IMR-90 (cell line): ENCODE measurements around the gene GRIFIN. TPM values are rescaled to one million over a fixed set of nuclear protein-coding genes. Genes with fewer than 3 reads are reported as not detected.

Experiments
- ATAC-seq: fragments of 200-7000 bp; cut with Tn5 transposase; 2 replicates; pipeline ENCODE4 v1.9.1; 2020; ENCODE audit warnings: low read depth, mild to moderate bottlenecking, moderate library complexity
- BruUV-seq: library from RNA; stranded (reverse); fragments of 400-500 nt; replicated peaks from 2 replicates; lab custom pipeline; 2021; lab: Mats Ljungman, UMichigan
- CTCF ChIA-PET: fragments of 300-600 bp; formaldehyde crosslinking; extraction: SDS; loops from one replicate; lab custom pipeline; 2021; ENCODE audit warnings: antibody characterized with exemption; lab: Yijun Ruan, JAX
- POLR2A ChIA-PET: fragments of 300-600 bp; sonication (Branson Sonifier 250); formaldehyde crosslinking; loops from one replicate; lab custom pipeline; 2022; ENCODE audit warnings: antibody characterized with exemption; ENCODE audit not compliant: unreplicated experiment; lab: Charles Lee
- DNase-seq: peaks from one replicate; pipeline ENCODE4 v3.0.0; 2013
- H2AFZ ChIP-seq: replicated peaks from 2 replicates; pipeline ENCODE3; 2013; ENCODE audit warnings: low read length, mild to moderate bottlenecking; ENCODE audit not compliant: poor library complexity
- H2AK5ac ChIP-seq: 2 replicates; pipeline ENCODE4 v1.6.1; 2013; ENCODE audit warnings: low read depth, low read length, inconsistent platforms
- H2AK9ac ChIP-seq: replicated peaks from 2 replicates; pipeline ENCODE3; 2013; ENCODE audit warnings: mild to moderate bottlenecking, low read depth, low read length, moderate library complexity; ENCODE audit not compliant: poor library complexity
- H2BK120ac ChIP-seq: 2 replicates; pipeline ENCODE4 v1.6.1; 2013; ENCODE audit warnings: low read depth, low read length, inconsistent platforms
- H2BK15ac ChIP-seq: 3 replicates; pipeline ENCODE4 v1.6.1; 2013; ENCODE audit warnings: low read depth, low read length, inconsistent platforms
- H2BK20ac ChIP-seq: 2 replicates; pipeline ENCODE4 v1.6.1; 2013; ENCODE audit warnings: low read depth, mild to moderate bottlenecking, inconsistent platforms, low read length, moderate library complexity
- H2BK5ac ChIP-seq: 2 replicates; pipeline ENCODE4 v1.6.1; 2013; ENCODE audit warnings: mild to moderate bottlenecking, low read depth, low read length, inconsistent platforms; ENCODE audit not compliant: poor library complexity, severe bottlenecking
- H3K14ac ChIP-seq: replicated peaks from 2 replicates; pipeline ENCODE4 v1.6.1; 2013; ENCODE audit warnings: low read depth, low read length, inconsistent platforms
- H3K18ac ChIP-seq: 2 replicates; pipeline ENCODE4 v1.6.1; 2013; ENCODE audit warnings: low read depth, low read length, control low read depth
- H3K23ac ChIP-seq: 2 replicates; pipeline ENCODE4 v1.6.1; 2013; ENCODE audit warnings: low read depth, low read length, inconsistent platforms
- H3K27ac ChIP-seq: 2 replicates; pipeline ENCODE4 v1.5.1; 2013; ENCODE audit warnings: mild to moderate bottlenecking, control low read depth, low read length; ENCODE audit not compliant: insufficient read depth
- H3K27me3 ChIP-seq: 2 replicates; pipeline ENCODE4 v1.6.1; 2013; ENCODE audit warnings: low read length; ENCODE audit not compliant: control insufficient read depth, insufficient read depth
- H3K36me3 ChIP-seq: 2 replicates; pipeline ENCODE4 v1.6.1; 2013; ENCODE audit warnings: low read length, mixed read lengths; ENCODE audit not compliant: control insufficient read depth, insufficient read depth
- H3K4ac ChIP-seq: 2 replicates; pipeline ENCODE4 v1.6.1; 2013; ENCODE audit warnings: low read depth, low read length, inconsistent platforms
- H3K4me1 ChIP-seq: 2 replicates; pipeline ENCODE4 v1.6.1; 2013; ENCODE audit warnings: low read length, mixed read lengths; ENCODE audit not compliant: control insufficient read depth, insufficient read depth
- H3K4me2 ChIP-seq: 2 replicates; pipeline ENCODE4 v1.6.1; 2013; ENCODE audit warnings: low read depth, mild to moderate bottlenecking, control low read depth, low read length, moderate library complexity
- H3K4me3 ChIP-seq: 2 replicates; pipeline ENCODE4 v1.5.1; 2013; ENCODE audit warnings: low read depth, mild to moderate bottlenecking, control low read depth, low read length, moderate library complexity; ENCODE audit not compliant: insufficient read depth
- H3K56ac ChIP-seq: 2 replicates; pipeline ENCODE4 v1.6.1; 2013; ENCODE audit warnings: low read length, inconsistent platforms; ENCODE audit not compliant: insufficient read depth; ENCODE audit errors: extremely low read depth
- H3K79me1 ChIP-seq, 2 experiments: 2 replicates each; pipeline ENCODE4 v1.6.1; 2013; ENCODE audit warnings: low read length in 2 of 2, inconsistent platforms in 1 of 2, low read depth in 1 of 2
- H3K9ac ChIP-seq: 2 replicates; pipeline ENCODE4 v1.6.1; 2013; ENCODE audit warnings: low read depth, low read length, control low read depth
- H3K9me1 ChIP-seq: 2 replicates; pipeline ENCODE4 v1.6.1; 2013; ENCODE audit warnings: low read length, inconsistent platforms; ENCODE audit not compliant: insufficient read depth
- H3K9me3 ChIP-seq: 2 replicates; pipeline ENCODE4 v1.6.1; 2013; ENCODE audit warnings: low read length; ENCODE audit not compliant: control insufficient read depth, insufficient read depth
- H4K20me1 ChIP-seq: 2 replicates; pipeline ENCODE4 v1.6.1; 2013; ENCODE audit warnings: low read length, inconsistent platforms; ENCODE audit not compliant: insufficient read depth
- H4K5ac ChIP-seq: 2 replicates; pipeline ENCODE4 v1.6.1; 2013; ENCODE audit warnings: mild to moderate bottlenecking, low read depth, low read length, control low read depth
- H4K8ac ChIP-seq, 2 experiments: 2 replicates each; pipeline ENCODE4 v1.6.1; 2013; ENCODE audit warnings: low read depth in 2 of 2, low read length in 2 of 2, control low read depth in 1 of 2, inconsistent platforms in 1 of 2
- H4K91ac ChIP-seq: 2 replicates; pipeline ENCODE4 v1.6.1; 2013; ENCODE audit warnings: low read depth, low read length, inconsistent platforms; ENCODE audit not compliant: insufficient read depth
- BHLHE40 ChIP-seq: fragments of 150-350 bp; IDR thresholded peaks from 2 replicates; pipeline ENCODE4 v1.6.1; 2016; ENCODE audit warnings: mild to moderate bottlenecking, low read depth, low read length
- MXI1 ChIP-seq: IDR thresholded peaks from 2 replicates; pipeline ENCODE4 v1.6.1; 2012; ENCODE audit warnings: low read depth, mild to moderate bottlenecking, low read length, moderate library complexity, borderline replicate concordance
- POLR2A ChIP-seq: IDR thresholded peaks from 2 replicates; pipeline ENCODE4 v1.6.1; 2012; ENCODE audit warnings: mild to moderate bottlenecking, low read depth, low read length
- RAD21 ChIP-seq: IDR thresholded peaks from 2 replicates; pipeline ENCODE4 v1.6.1; 2012; ENCODE audit warnings: low read length, improper control_type of control experiment
- RFX5 ChIP-seq: IDR thresholded peaks from 2 replicates; pipeline ENCODE4 v1.8.0; 2012; ENCODE audit warnings: low read depth, mild to moderate bottlenecking, low read length, moderate library complexity
- SMC3 ChIP-seq: fragments of 150-350 bp; IDR thresholded peaks from 2 replicates; pipeline ENCODE4 v1.6.1; 2016; ENCODE audit warnings: low read depth, mild to moderate bottlenecking, antibody characterized with exemption, low read length, moderate library complexity
- WGBS, 2 experiments: methylation state at CpG; one replicate each; pipeline versions ENCODE4 v1.1.5 to v1.1.7; 2013; ENCODE audit warnings: missing lambda C conversion rate in 2 of 2; ENCODE audit not compliant: insufficient read length in 1 of 2; ENCODE audit errors: extremely low coverage in 2 of 2; 5-methylcytosine and 5-hydroxymethylcytosine counted together
- dilution Hi-C: fragments of 300-500 bp; cut with HindIII; formaldehyde crosslinking; loops from one replicate; pipeline ENCODE4 v1.14.3; 2018; ENCODE audit warnings: low sequenced_read_pairs; ENCODE audit not compliant: unreplicated experiment
- in situ Hi-C: fragments of 300-500 bp; cut with MboI; formaldehyde crosslinking; loops from 3 replicates; pipeline ENCODE4 v1.14.3; 2019; ENCODE audit warnings: low sequenced_read_pairs, inconsistent platforms, mixed read lengths
- intact Hi-C: fragments of 100-400 bp; cut with micrococcal nuclease; formaldehyde crosslinking; loops from 2 replicates; pipeline ENCODE4 v1.10.0; 2022
- polyA plus RNA-seq, 3 experiments: library from polyadenylated mRNA; depleted of rRNA; stranded (reverse); fragments of >200 nt; gene quantifications; 2 replicates each; pipeline ENCODE4 v1.2.3, GENCODE V29; 2012; ENCODE audit warnings: low replicate concordance in 1 of 3
- total RNA-seq: library from RNA; depleted of rRNA; stranded (reverse); fragments of >200 nt; gene quantifications from 2 replicates; pipeline ENCODE4 v1.2.3, GENCODE V29; 2012
- TF ChIP-seq, protein P1 (sequence below): fragments of 150-350 bp; IDR thresholded peaks from 2 replicates; pipeline ENCODE4 v1.6.1; 2016; ENCODE audit warnings: low read depth, mild to moderate bottlenecking, low read length, moderate library complexity, borderline replicate concordance
- TF ChIP-seq, protein P2 (sequence below): conservative IDR thresholded peaks from 2 replicates; pipeline ENCODE4 v1.5.1; 2012; ENCODE audit warnings: mild to moderate bottlenecking, low read depth, low read length, improper control_type of control experiment

Gene GRIFIN
- total and polyA plus RNA-seq, 2 of the 4 experiments (the other 2 are of a cell fraction), result not detected

DNA sequence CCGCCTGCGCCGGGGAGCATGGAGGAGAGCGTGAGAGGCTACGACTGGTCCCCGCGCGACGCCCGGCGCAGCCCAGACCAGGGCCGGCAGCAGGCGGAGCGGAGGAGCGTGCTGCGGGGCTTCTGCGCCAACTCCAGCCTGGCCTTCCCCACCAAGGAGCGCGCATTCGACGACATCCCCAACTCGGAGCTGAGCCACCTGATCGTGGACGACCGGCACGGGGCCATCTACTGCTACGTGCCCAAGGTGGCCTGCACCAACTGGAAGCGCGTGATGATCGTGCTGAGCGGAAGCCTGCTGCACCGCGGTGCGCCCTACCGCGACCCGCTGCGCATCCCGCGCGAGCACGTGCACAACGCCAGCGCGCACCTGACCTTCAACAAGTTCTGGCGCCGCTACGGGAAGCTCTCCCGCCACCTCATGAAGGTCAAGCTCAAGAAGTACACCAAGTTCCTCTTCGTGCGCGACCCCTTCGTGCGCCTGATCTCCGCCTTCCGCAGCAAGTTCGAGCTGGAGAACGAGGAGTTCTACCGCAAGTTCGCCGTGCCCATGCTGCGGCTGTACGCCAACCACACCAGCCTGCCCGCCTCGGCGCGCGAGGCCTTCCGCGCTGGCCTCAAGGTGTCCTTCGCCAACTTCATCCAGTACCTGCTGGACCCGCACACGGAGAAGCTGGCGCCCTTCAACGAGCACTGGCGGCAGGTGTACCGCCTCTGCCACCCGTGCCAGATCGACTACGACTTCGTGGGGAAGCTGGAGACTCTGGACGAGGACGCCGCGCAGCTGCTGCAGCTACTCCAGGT is 43.1 kb downstream of the GRIFIN start:
- no peak overlapping the region for H3K4ac ChIP-seq
- no peak overlapping the region for H3K56ac ChIP-seq
- no peak overlapping the region for H4K91ac ChIP-seq
- ATAC-seq (no peak), DNase-seq (no peak)
- H3K9me1 ChIP-seq, result 0 out of 2 replicates have a peak, but pooled peaks cover 3% of the 10 kb centered on the region
- dilution Hi-C loops (no loop called here), in situ Hi-C loops (no loop called here), intact Hi-C loops (no loop called here)
- peaks cover 6% of the 10 kb centered on the region; the same call in 1 of the 2 replicates for H4K20me1 ChIP-seq
- no peak overlapping the region for H2BK20ac ChIP-seq
- H3K27ac ChIP-seq, result no peak overlapping the region
- no peak overlapping the region for H2AK9ac ChIP-seq
- H2AFZ ChIP-seq, result no peak overlapping the region
- no peaks in the 10 kb centered on the region for H3K27me3 ChIP-seq
- H3K4me1 ChIP-seq, result no peaks in the 10 kb centered on the region
- no peak overlapping the region for H3K4me3 ChIP-seq
- CTCF ChIA-PET, result no interaction called here
- POLR2A ChIA-PET, result no interaction called here
- no peak overlapping the region for H3K4me2 ChIP-seq
- no peak overlapping the region for H2AK5ac ChIP-seq
- no peak overlapping the region for H2BK15ac ChIP-seq
- H3K14ac ChIP-seq, result no peak overlapping the region
- H3K9ac ChIP-seq, result no peak overlapping the region
- peaks cover 30% of the 10 kb centered on the region for H3K36me3 ChIP-seq
- no peak overlapping the region for H3K23ac ChIP-seq
- no peak overlapping the region for H4K5ac ChIP-seq
- no peak overlapping the region for H2BK5ac ChIP-seq
- peaks cover 0 to 3% of the 10 kb centered on the region in 2 experiments; a peak in 3 of 4 replicates for H3K79me1 ChIP-seq
- WGBS, 2 experiments, result 98% methylated on average over 67 of the region's 85 CpGs; no CpG with 5 or more reads in 1 of the 2 experiments
- H4K8ac ChIP-seq, result no peak overlapping the region
- no peak overlapping the region for H3K18ac ChIP-seq
- no TSS peak for BruUV-seq
- H2BK120ac ChIP-seq, result no peak overlapping the region
- peaks cover 7% of the 10 kb centered on the region for H3K9me3 ChIP-seq
- TF ChIP-seq RAD21 (no peak), SMC3 (no peak), BHLHE40 (no peak), RFX5 (no peak), POLR2A (no peak), MXI1 (no peak)
- TF ChIP-seq, protein P1, sequence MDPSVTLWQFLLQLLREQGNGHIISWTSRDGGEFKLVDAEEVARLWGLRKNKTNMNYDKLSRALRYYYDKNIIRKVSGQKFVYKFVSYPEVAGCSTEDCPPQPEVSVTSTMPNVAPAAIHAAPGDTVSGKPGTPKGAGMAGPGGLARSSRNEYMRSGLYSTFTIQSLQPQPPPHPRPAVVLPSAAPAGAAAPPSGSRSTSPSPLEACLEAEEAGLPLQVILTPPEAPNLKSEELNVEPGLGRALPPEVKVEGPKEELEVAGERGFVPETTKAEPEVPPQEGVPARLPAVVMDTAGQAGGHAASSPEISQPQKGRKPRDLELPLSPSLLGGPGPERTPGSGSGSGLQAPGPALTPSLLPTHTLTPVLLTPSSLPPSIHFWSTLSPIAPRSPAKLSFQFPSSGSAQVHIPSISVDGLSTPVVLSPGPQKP, result no peak
- TF ChIP-seq, protein P2, sequence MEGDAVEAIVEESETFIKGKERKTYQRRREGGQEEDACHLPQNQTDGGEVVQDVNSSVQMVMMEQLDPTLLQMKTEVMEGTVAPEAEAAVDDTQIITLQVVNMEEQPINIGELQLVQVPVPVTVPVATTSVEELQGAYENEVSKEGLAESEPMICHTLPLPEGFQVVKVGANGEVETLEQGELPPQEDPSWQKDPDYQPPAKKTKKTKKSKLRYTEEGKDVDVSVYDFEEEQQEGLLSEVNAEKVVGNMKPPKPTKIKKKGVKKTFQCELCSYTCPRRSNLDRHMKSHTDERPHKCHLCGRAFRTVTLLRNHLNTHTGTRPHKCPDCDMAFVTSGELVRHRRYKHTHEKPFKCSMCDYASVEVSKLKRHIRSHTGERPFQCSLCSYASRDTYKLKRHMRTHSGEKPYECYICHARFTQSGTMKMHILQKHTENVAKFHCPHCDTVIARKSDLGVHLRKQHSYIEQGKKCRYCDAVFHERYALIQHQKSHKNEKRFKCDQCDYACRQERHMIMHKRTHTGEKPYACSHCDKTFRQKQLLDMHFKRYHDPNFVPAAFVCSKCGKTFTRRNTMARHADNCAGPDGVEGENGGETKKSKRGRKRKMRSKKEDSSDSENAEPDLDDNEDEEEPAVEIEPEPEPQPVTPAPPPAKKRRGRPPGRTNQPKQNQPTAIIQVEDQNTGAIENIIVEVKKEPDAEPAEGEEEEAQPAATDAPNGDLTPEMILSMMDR, result no peak
